ENCODE measurements around the gene IZUMO1R.

- TF ChIP-seq POLR2A (IDR thresholded peaks at IDR 0.05; ENCODE audit: low read length): no peak
- TF ChIP-seq GATA1 (IDR thresholded peaks at IDR 0.05; ENCODE audit: low read depth, low read length): no peak
Measured at GRCh38 chr11:94279996-94280395, 24.4 kb upstream of the IZUMO1R start.

Measured in erythroblast (primary cell).